HG03342 (cell line): ENCODE data around the gene SPSB3.

Experiments
- ATAC-seq: cut with Tn5 transposase; IDR thresholded peaks from one replicate; pipeline ENCODE4 v1.9.1; 2021; ENCODE audit warnings: mild to moderate bottlenecking, moderate library complexity; ENCODE audit not compliant: unreplicated experiment

SPSB3 gene

DNA sequence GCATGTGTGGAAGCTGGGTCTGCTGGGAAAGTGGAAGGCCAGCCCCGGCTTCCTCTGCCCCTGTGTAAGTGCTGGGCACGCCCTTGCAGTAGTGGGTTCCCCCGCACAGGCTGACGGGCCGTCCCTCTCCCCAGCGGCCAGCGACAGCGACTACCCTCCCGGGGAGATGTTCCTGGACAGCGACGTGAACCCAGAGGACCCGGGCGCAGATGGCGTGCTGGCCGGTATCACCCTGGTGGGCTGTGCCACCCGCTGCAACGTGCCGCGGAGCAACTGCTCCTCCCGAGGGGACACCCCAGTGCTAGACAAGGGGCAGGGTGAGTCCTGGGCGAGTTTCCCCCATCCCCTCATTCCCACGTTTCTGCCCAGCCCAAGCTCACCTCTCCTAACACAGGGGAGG, 16.5 kb downstream of the SPSB3 start:
- no peak for ATAC-seq

DNA sequence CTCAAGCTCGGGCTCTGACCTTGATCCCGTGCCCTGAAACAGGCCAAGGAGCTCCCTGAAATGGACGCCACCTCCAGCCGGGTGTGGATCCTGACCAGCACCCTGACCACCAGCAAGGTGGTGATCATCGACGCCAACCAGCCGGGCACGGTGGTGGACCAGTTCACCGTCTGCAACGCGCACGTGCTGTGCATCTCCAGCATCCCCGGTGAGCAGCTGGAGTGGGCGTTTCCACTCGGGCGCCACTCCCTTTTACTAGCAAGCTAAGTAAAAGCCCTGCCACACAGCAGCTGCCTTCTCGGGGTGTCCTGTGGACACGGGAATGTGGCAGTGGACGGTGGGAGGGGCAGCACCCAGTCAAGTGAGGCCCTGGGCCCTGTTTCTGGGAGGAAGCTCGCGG, 17.4 kb downstream of the SPSB3 start:
- ATAC-seq = no peak

DNA sequence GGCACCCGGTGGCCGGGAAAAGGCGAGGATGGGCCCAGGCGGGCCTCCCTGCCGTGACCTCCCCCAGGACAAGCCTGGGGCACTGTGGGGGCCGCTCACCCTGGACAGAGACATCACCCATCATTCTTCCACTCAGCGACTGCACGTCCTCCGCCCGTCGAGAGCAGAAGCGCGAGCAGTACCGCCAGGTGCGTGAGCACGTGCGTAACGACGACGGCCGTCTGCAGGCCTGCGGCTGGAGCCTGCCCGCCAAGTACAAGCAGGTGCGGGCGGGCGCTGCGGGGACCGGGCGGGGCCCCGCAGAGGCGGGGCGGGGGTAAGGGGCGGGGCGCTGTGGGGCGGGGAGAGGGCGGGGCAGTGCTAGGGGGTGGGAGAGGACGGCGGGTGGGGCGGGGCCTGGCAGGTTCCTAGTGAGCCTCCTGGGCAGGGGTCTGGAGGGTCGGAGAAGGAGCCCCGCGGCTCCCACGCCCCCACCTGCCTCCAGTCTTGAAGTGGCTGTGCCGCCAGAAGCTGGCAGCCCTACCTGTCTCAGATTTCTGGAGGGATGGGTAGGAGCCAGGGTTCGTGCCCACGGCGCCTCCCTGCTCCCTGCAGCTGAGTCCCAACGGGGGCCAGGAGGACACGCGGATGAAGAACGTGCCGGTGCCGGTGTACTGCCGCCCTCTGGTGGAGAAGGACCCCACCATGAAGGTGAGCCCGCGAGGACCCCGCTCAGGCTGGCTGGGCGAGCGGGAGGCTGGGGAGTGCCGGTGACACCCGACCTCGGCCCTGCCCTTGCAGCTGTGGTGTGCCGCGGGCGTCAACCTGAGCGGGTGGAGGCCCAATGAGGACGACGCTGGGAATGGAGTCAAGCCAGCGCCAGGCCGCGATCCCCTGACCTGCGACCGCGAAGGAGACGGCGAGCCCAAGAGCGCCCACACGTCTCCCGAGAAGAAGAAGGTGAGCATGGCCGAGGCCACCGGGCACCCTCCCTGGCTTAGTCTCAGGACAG, 18.6 kb downstream of the SPSB3 start:
- ATAC-seq = no peak

DNA sequence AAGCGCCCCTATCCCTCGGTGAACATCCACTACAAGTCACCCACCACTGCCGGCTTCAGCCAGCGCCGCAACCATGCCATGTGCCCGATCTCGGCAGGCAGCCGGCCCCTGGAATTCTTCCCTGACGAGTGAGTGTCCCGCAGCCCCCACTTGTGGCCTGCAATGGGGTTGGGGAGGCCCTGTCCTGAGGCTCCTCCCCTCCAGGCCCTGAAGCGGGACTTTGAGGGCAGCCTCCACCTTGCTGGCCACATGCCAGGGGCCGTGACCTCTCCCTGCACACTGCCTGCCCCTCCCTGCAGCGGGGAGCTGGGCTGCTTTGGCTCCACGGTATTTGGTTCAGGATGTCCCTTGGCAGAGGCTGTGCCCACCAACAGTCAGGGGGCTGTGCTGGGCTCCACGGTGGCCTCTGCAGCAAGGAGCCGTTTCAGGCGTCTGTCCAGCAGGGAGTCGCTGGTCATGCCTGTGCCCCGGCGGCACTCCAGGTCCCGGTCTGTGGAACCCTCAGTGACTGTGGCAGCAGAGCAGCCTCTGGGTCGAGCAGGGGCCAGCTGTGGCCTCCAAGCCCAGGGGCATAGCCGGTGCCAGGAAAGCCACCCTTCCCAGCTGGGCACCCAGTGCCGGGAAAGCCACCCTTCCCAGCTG, 19.4 kb downstream of the SPSB3 start:
- no peak for ATAC-seq

DNA sequence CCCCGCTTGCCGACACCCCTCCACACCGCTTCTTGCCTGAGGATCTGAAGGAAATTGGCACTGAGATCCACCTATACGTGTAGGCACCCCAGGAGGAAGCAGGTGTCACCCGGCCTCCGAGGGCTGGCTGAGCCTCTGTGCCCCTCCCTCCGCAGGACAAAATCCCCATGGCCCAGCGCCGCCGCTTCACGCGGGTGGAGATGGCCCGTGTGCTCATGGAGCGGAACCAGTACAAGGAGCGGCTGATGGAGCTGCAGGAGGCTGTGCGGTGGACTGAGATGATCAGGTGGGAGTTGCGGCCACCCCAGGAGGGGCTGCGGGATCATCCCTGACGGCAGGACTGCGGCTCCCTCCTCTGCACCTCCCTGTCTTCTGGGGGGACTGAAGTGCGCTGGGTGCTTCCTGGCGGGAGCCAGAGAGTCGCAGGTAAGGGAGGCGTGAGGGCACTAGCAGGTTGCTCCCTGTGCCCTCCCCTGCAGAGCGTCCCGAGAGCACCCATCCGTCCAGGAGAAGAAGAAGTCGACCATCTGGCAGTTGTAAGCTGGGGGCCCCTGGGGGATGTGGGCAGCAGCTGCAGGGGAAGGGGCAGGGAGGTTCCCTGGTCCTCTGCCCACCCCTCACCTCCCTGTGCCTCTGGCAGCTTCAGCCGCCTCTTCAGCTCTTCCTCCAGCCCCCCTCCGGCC, 20.0 kb downstream of the SPSB3 start:
- ATAC-seq = no peak

DNA sequence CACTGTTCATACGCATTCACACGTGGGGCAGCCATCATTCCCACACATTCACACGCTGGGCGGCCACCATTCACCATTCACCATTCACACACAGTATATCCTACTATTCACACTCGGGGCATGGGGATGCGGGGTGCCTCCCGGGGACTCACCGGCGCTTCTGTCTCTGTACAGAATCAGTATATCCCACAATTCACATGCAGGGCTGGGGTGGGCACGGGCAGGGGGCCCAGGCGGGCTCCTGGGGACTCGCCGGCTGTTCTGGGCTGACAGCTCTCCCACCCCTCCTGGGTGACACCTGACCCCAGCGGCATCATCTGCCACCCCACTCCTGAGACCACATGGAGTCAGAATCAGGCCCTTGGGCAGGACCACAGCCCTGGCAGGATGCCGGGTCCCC, 20.6 kb downstream of the SPSB3 start:
- no peak for ATAC-seq

DNA sequence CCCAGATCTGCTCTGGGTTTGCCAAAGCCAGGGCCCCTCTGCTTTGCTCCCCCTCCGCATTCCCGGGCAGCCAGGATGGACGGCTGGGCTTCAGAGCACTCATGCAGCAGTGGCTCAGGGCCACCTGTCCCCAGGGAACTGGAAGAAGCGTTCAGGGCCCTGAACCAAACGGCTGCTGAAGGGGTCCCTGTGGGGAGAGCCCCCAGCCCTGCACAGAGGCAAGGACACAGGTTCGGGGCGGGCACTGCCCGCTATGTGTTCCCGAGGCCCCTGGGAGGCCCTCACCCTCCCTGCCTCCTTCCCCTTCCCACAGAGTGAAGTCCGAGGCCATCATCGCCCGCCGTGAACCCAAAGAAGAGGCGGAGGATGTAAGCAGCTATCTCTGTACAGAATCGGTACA, 21.5 kb downstream of the SPSB3 start:
- ATAC-seq = no peak

DNA sequence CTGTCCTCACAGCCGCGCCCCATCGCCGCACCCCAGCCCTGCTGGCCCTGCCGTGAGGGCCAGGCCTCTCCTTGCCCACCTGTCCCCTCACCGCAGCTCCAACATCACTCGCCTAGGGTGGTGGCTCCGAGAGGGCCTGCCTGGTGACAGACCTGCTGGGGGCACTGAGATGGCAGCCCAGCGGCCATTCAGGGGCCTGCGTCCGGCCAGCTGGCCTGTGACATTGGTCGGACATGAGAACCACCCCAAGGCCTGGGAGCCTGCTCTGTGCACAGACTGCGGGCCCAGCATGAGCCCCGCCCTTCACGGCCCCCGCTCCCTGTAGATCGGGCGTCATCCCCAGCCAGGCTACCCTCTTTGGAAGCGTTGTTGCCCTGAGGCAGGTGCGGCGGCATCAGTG, 22.9 kb downstream of the SPSB3 start:
- ATAC-seq = no peak

DNA sequence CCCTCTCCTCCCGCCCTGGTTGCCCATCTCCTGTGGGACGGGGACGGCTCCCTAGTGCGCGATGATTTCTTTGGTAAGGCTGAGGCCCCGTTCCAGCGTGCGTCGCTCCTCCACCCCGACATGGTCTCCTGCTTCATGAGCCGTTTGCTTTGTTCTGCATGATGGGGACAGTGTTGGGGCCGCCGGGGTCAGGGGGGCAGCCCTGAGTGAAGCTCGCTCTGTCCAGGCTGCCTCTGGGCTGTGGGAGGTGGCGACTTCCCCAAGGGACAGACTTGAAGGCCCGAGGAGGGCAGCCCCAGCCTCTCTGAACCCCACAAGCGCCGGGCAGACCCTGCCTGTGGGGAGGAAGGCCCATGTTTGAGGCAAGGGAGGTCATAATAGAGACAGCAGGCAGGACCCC, 23.4 kb downstream of the SPSB3 start:
- ATAC-seq = no peak

DNA sequence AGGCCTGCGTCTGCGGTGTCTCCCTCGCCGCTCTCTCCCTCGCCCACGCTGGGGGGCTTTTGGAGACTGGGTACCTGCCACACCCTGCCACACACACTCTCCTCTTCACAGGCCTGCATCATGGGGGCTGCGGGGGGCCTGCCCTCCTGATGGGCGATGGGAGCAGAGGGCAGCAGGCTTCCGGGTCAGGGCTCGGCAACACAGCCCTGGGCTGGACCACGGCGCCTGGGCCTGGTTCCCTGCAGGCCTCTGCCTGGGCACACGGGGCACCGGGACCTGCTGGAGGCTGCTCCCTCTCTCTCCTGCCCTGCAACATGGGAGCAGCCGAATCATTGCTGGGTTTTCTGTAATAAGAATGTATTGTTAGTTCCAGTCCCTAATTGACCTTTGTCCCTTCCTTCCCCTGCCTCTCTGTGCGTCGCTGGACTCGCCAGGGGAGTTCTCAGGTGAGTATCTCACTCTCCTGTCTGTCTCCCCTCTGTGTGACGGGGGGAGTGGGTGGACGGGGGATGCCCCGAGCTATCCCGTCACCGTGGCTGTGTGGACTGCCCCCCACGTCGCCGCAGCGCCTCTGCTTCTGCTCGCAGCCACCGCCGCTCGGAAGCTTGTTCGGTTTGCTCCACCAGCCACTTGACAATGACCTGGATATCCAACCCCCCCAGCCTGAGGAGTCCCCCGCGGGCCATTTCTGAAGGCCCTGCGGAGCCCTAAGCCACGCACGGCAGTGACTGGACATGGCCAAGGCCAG, 24.5 kb downstream of the SPSB3 start:
- ATAC-seq = no peak

DNA sequence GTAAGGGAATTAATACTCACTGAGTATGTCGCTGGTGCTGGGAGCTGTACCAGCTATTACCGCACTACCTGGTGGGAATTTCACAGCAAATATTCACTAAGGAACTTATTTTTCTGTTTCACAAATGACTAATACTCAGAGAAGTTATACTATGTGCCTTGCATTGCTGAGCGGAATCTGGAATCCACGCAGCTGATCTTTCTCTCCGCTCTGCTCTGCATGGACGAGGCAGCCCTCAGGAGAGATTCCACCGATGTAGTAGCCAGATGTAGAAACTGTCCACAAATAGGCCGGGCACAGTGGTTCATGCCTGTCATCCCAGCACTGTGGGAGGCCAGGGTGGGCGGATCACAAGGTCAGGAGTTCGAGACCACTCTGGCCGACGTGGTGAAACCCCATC, 28.2 kb downstream of the SPSB3 start:
- ATAC-seq = no peak

DNA sequence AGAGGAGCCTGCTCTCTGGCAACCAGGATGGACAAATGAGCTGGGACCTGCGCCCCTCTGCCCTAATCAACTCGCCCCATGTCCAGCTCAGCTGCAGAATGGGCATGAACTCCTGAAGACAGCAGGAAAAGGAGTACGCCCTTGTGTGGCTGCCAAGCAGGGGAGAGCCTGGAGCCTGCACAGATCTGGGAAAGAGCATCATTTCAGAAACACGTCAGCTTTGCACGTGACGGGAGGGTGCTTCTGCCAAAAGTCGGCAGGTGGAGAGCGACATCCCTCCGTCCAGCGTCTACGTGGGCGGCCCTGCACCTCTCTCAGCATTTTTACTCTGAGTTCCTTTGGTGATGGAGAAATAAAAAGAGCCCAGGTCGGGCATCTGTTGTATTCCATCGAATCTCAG, 29.5 kb downstream of the SPSB3 start:
- no peak for ATAC-seq

DNA sequence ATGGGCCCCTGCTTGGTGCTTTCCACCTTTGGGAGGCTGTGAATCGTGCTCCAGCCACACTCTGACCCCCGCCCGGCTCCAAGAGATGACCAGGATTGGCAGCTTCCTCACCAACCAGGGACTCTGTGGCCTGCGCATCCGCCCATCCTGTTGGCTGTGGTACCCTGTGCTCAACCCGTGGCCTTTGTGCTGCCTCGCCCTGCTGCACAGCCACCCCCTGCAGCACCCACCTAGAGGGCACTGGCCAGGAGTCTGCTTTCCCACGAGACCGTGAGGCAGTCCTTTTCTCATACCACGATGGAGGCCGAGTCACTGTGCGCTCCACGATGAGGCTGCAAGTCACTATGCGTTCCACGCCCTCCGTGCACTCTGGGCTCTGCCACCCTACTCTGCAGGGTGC, 30.4 kb downstream of the SPSB3 start:
- no peak for ATAC-seq

DNA sequence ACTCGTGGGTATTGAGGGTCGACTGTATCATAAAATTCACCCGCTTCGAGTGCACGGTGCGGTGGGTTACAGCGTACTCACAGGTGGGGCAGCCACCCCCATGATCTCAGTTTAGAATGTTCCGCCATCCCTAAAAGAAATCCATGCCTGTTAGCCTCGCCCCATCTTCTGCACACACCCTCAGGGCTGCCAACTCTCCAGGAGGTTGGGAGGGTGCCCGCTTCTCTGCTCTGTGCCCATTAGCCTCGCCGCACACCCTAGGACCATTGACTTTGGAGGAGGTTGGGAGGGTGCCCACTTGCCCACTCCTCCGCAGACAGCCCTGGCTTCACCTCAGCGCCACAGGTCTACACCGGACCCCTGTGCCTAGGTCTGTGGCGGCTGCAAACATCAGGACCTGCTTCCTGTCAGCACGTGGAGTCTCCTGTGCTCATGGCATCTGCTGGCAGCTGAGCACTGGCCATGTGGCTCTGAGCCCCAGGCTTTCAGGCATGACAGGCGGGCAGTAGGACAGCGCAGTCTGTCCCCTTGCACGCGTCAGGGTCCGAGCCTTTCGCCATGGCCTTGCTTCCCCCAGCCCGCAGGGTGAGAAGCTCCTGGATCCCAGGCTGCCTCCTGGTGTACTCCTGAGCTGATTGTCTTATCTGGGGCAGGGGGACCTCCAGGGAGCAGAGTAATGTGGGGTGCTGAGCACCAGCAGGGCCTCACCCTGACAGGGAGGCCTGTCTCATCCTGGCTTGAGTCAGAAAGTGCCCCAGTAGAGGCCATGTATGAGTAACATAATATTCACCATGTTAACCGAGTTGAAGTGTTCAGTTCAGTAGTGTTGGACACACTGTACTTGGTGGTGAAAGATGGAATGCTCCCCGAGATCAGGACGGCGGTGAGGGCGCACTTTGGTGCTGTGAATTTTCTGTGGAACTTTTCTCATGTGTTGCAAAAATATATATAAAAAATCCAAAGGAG, 32.9 kb downstream of the SPSB3 start:
- no peak for ATAC-seq

DNA sequence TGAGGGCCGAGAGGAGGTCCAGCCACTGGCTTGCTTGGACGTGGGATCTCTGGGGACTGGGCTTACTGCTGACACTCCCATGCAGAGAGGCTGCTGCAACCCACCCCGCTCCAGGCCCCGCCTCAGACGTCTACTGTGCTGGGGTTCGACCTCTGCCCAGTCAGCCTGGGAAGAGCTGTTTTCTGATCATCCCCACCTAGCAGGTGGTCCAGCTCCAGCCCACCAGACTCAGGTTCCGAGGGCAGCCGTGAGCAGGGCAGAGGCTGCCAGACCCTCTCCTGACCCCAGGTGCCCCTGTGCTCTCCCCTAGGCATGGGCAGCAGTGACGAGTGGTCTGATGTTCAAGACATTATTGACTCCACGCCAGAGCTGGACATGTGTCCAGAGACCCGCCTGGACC, 34.4 kb downstream of the SPSB3 start:
- ATAC-seq = no peak

DNA sequence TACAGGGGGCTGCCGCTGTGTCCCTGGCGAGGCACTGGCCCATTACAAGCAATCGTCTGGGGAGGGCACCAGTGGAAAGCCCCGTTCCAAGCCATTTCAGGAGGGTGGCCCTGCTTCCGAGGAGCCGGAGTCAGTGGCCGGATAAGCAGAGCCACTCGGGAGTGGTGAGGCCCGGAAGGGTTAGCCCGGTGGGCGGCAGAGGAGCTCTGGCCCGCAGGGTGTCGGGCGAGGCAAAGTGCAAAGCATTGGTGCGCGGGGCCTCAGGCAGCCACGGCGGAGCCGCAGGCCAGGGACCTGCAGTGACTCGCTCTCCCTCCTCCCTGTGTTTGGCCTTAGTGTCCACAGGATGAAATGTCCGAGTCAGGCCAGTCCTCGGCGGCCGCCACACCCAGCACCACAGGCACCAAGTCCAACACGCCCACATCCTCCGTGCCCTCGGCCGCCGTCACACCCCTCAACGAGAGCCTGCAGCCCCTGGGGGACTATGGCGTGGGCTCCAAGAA, 35.6 kb downstream of the SPSB3 start:
- no peak for ATAC-seq

DNA sequence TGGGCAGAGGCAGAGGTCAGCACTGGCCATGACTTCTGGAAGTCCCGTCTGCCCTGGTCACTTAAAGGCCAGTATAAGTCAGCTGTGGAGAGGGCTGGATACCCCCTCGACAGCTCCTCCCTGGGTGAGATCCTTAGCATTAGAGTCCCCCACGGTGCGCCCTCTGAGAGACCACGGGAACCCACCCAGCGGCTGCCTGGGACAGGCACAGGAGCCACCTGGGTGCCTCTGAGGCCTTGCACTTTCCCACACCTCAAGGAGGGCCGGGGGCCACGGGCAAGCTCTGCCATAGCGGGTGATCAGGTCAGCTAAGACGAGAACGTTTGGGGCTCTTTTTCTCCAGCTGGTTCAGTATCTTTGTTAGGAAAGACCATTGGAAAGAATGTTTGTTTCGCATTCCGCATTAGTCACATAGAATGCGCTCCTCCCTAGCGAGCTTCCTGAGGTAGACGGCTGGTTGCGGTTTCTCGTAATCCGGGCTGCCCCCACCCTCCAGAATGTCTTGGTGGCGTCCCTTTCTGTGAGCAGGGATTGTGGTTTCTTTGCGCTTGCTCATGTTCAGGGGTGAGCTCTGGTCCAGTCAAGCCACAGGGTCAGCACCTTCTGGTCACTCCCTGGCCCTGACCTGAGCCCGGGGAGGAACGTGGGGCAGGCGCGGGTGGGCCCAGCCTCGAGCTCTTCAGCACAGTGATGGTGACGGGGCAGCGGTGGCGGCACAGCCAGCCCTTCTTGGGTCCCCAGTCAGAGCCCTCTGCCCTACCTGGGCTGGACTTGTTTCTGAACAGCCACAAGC, 36.3 kb downstream of the SPSB3 start:
- ATAC-seq = no peak

DNA sequence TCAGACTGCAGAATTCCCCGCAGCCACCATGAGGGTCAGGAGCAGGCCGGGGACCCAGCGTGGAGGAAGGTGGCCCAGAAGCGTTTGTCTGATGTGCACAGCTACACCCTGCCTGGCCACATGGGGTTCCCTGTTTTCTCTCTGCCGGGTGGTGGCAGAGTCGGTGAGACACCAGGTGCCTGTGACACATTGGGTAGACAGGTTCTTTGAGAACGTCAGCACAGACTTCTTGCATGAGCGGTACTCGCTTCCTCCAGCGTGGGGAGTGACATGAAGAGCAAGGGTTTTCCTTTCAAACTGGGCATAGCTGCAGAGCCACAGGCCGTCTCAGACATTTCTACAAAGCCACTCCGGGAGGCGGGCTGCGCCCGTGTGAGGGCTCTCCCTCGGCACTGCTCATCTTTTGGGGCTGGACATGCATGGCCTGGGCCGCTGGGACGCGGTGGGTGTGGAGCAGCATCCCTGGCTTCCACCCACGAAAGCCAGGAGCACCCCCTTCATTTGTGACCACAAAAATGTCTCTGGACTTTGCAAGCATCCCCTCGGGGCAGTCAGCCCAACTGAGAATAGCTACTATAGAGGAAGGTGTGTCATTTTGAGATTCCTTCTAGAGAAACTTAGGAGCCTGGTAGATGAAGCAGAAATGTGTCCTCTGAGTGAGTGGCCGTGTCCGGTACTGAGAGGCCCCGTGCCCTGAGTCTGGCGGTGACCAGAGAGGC, 37.0 kb downstream of the SPSB3 start:
- ATAC-seq = no peak
